OCI-LY1 (cell line): ENCODE measurements around the gene NRG2.

ENCODE experiments used
- H2AFZ ChIP-seq: fragments of 200-600 bp; sonication (generic), shearing (Covaris generic); 2 replicates; pipeline ENCODE4 v1.6.0; 2014; ENCODE audit warnings: antibody characterized with exemption, mild to moderate bottlenecking, low read length
- H3F3A ChIP-seq: fragments of 200-600 bp; sonication (generic), shearing (Covaris generic); 2 replicates; pipeline ENCODE4 v1.6.0; 2014; ENCODE audit warnings: mild to moderate bottlenecking, antibody characterized with exemption, low read length, moderate library complexity; ENCODE audit not compliant: insufficient read depth
- H3K27ac ChIP-seq: fragments of 200-600 bp; sonication (generic); 2 replicates; pipeline ENCODE4 v1.5.1; 2014; ENCODE audit warnings: low read length, mixed run types, mild to moderate bottlenecking, low read depth; ENCODE audit not compliant: poor library complexity, severe bottlenecking
- H3K27me3 ChIP-seq: fragments of 200-600 bp; sonication (generic); 2 replicates; pipeline ENCODE4 v1.6.0; 2014; ENCODE audit warnings: antibody characterized with exemption, mild to moderate bottlenecking, low read length, moderate library complexity; ENCODE audit not compliant: insufficient read depth
- H3K36me3 ChIP-seq: fragments of 200-600 bp; sonication (generic); 2 replicates; pipeline ENCODE4 v1.6.1; 2014; ENCODE audit warnings: mild to moderate bottlenecking, antibody characterized with exemption, low read length, moderate library complexity, mixed read lengths; ENCODE audit not compliant: insufficient read depth
- H3K4me1 ChIP-seq: fragments of 200-600 bp; sonication (generic); 2 replicates; pipeline ENCODE4 v1.5.1; 2014; ENCODE audit warnings: mild to moderate bottlenecking, low read length, moderate library complexity; ENCODE audit not compliant: insufficient read depth, severe bottlenecking
- H3K4me2 ChIP-seq: fragments of 200-600 bp; sonication (generic), shearing (Covaris generic); 2 replicates; pipeline ENCODE4 v1.6.1; 2014; ENCODE audit warnings: low read length
- H3K4me3 ChIP-seq: fragments of 200-600 bp; sonication (generic); 2 replicates; pipeline ENCODE4 v1.5.1; 2014; ENCODE audit warnings: low read length, low read depth, mild to moderate bottlenecking, mixed read lengths; ENCODE audit not compliant: poor library complexity, severe bottlenecking
- H3K79me2 ChIP-seq: fragments of 200-600 bp; shearing (Covaris generic); 2 replicates; pipeline ENCODE4 v1.6.1; 2016; ENCODE audit warnings: mixed run types, low read length, mixed read lengths; ENCODE audit not compliant: insufficient read depth
- H3K9ac ChIP-seq: fragments of 200-600 bp; sonication (generic), shearing (Covaris generic); 2 replicates; pipeline ENCODE4 v1.6.1; 2014; ENCODE audit warnings: mild to moderate bottlenecking, low read length, mixed read lengths
- H3K9me2 ChIP-seq: fragments of 200-600 bp; sonication (generic), shearing (Covaris generic); 2 replicates; pipeline ENCODE4 v1.6.1; 2014; ENCODE audit warnings: low read depth, mild to moderate bottlenecking, low read length, mixed read lengths
- H3K9me3 ChIP-seq: fragments of 200-600 bp; shearing (Covaris generic); 2 replicates; pipeline ENCODE4 v1.6.1; 2014; ENCODE audit warnings: low read length, mixed read lengths
- H4K20me1 ChIP-seq: fragments of 200-600 bp; sonication (generic), shearing (Covaris generic); 2 replicates; pipeline ENCODE4 v1.6.0; 2016; ENCODE audit warnings: mild to moderate bottlenecking, low read length; ENCODE audit not compliant: insufficient read depth
- EZH2 ChIP-seq: fragments of 200-600 bp; sonication (generic), shearing (Covaris generic); IDR thresholded peaks from 2 replicates; pipeline ENCODE4 v1.8.0; 2017; ENCODE audit warnings: borderline replicate concordance, mixed run types, mild to moderate bottlenecking, antibody characterized with exemption, low read length, moderate library complexity, mixed read lengths
- TF ChIP-seq, protein P1 (sequence below): fragments of 200-600 bp; sonication (generic), shearing (Covaris generic); IDR thresholded peaks from 2 replicates; pipeline ENCODE4 v1.5.1; 2017; ENCODE audit warnings: mild to moderate bottlenecking, antibody characterized with exemption, low read length, moderate library complexity, mixed read lengths

The NRG2 gene

DNA sequence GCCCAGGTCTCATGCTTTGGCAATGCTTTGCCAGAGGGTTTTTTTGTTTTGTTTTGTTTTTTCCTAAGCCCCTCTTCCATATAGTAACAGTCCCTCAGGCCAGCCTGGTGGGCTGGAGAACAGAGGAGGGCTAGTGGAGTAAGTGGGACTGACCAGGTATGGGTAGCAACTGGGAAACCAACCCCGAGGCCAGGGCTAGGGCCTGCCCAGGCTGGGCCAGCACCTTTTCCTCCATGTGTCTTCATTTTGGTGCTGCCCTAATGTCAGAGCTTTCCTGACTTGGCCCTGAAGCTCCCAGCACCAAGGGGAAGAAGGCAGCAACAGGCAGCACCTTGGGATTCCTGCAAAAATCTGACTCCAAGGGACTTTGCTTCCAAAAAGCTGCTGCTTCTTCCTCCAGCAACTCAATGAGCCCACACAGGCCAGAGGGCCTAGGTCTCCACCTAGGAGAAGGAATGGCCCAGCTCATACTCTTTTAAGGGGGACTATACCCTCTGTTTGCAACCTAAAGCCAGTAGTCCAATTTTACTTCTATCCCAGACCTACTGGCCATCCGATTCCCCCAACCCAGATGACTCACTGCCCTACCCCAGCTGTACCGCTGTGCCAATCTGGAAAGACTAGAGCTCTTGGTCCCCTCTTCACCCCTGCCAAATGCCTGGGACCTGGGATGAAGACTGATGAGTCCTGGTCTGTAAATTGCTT is 142.4 kb downstream of the NRG2 start:
- Histone ChIP-seq H3K9me3 (no peaks in the 10 kb centered on the region), H3K9me2 (no peaks in the 10 kb centered on the region), H3K27ac (no peak overlapping the region), H2AFZ (no peak overlapping the region), H3K27me3 (peaks cover 2% of the 10 kb centered on the region; the same call in 1 of the 2 replicates), H3K4me1 (no peaks in the 10 kb centered on the region), H3K79me2 (no peaks in the 10 kb centered on the region), H3K36me3 (no peaks in the 10 kb centered on the region), H3F3A (no peaks in the 10 kb centered on the region), H3K9ac (no peak overlapping the region), H3K4me2 (no peak overlapping the region), H4K20me1 (no peaks in the 10 kb centered on the region), H3K4me3 (no peak overlapping the region)
- TF ChIP-seq, protein P1, sequence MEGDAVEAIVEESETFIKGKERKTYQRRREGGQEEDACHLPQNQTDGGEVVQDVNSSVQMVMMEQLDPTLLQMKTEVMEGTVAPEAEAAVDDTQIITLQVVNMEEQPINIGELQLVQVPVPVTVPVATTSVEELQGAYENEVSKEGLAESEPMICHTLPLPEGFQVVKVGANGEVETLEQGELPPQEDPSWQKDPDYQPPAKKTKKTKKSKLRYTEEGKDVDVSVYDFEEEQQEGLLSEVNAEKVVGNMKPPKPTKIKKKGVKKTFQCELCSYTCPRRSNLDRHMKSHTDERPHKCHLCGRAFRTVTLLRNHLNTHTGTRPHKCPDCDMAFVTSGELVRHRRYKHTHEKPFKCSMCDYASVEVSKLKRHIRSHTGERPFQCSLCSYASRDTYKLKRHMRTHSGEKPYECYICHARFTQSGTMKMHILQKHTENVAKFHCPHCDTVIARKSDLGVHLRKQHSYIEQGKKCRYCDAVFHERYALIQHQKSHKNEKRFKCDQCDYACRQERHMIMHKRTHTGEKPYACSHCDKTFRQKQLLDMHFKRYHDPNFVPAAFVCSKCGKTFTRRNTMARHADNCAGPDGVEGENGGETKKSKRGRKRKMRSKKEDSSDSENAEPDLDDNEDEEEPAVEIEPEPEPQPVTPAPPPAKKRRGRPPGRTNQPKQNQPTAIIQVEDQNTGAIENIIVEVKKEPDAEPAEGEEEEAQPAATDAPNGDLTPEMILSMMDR: no peak
- no peak for TF ChIP-seq EZH2

DNA sequence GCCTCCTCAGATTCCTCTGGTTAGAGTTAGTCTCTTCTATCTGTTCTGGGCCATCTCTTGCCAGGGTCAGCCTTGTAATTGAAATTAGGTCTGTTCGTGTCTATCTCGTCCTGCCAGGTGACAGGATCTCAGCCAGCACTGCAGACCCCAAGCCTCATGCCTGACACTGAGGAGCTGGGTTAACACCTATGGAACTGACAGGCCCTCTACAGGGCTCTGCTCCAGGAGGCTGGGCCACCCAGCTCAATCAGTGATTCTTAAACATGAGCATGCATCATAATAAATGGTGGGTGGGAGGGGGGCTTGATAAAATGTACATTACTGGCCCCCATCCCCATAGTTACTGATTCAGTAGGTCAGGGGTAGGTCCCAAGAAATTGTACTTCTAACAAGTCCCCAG is 144.1 kb downstream of the NRG2 start:
- 0 out of 2 replicates have a peak, but pooled peaks cover 12% of the 10 kb centered on the region for H3K27me3 ChIP-seq
- TF ChIP-seq, protein P1: no peak
- TF ChIP-seq EZH2: no peak
- no peaks in the 10 kb centered on the region for H3K4me1 ChIP-seq
- no peak overlapping the region for H3K4me2 ChIP-seq
- no peaks in the 10 kb centered on the region for H4K20me1 ChIP-seq
- no peaks in the 10 kb centered on the region for H3F3A ChIP-seq
- no peak overlapping the region for H3K4me3 ChIP-seq
- no peak overlapping the region for H3K27ac ChIP-seq
- no peak overlapping the region for H3K9ac ChIP-seq
- H2AFZ ChIP-seq: no peak overlapping the region
- no peaks in the 10 kb centered on the region for H3K9me3 ChIP-seq
- H3K9me2 ChIP-seq: no peaks in the 10 kb centered on the region
- no peaks in the 10 kb centered on the region for H3K36me3 ChIP-seq
- H3K79me2 ChIP-seq: no peaks in the 10 kb centered on the region

DNA sequence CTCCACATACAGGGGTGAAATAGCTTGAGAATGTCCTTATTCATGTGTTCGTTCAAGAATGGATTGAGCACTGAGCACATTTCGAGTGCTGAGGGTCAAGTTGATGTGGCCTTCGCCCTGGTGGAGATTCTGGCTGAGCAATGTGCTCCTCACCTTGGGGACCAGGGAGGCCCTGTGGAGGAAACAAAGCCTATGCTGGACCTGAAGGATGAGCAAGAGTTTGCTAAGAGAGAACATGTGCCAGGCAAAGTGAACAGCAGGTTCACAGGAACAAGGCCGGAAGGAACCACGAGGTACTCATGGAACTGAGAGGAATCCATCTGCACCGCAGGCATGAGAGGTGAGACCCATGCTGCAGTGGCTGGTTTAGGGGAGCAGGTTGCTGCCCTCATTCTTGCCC is 145.1 kb downstream of the NRG2 start:
- Histone ChIP-seq H3K9ac (no peak overlapping the region), H3K27me3 (0 out of 2 replicates have a peak, but pooled peaks cover 12% of the 10 kb centered on the region), H3K36me3 (no peaks in the 10 kb centered on the region), H4K20me1 (no peaks in the 10 kb centered on the region), H3K4me2 (no peak overlapping the region), H3K4me3 (no peak overlapping the region), H3K27ac (no peak overlapping the region), H2AFZ (no peak overlapping the region), H3K9me2 (no peaks in the 10 kb centered on the region), H3K79me2 (no peaks in the 10 kb centered on the region), H3K4me1 (no peaks in the 10 kb centered on the region), H3F3A (no peaks in the 10 kb centered on the region), H3K9me3 (no peaks in the 10 kb centered on the region)
- no peak for TF ChIP-seq EZH2
- TF ChIP-seq, protein P1: no peak
